Ramos (cell line): ENCODE data around the gene SURF4.
"Not testable (repeated sequence)": the region's sequence is repeated elsewhere in the genome, so short reads cannot be mapped to it uniquely, and the experiment has no call there.

Experiments
- in situ Hi-C: fragments of 300-500 bp; cut with MboI; formaldehyde crosslinking; loops from one replicate; pipeline ENCODE4 v1.14.3; 2022; ENCODE audit warnings: low sequenced_read_pairs; ENCODE audit not compliant: unreplicated experiment

SURF4 gene

DNA sequence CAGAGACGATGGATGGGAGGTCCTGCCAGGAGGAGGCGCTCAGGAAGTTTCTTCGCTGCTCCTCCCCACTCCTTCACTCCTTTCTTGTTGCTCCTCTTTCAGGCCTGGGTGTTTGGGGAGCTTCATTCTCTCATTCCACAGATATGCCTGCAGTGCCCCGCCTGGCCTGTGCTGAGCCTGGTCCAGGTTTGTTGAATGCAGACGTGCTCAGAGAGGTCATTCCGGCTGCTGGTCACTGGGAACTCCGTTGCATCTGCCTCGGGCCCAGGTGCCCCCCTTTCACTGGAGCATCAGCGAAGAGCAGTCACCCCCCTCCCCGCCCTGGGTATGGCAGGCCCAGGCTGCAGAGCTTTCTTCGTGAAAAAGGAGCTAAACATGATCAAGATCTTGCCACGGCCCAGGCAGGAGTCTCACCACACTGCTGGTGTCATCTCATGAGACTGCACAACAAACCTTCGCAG is 55.4 kb downstream of the SURF4 start:
- in situ Hi-C loops, result no loop called here

DNA sequence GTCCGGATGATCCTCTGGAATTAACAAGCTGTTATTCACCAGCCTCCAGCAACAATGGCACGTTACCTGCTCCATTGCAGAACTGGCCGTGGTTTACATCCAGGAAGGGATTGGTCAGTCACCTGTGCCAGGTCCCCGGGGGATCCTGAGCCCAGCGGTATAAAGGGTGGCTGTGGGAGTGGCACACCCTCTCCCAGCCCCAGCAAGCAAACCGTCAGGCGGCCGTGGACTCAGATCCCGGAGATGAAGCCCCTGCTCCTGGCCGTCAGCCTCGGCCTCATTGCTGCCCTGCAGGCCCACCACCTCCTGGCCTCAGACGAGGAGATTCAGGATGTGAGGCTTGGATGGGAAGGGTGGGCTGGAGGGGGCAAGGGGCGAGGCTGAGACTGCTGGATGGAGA is 58.3 kb downstream of the SURF4 start:
- in situ Hi-C loops, result not testable (repeated sequence)

DNA sequence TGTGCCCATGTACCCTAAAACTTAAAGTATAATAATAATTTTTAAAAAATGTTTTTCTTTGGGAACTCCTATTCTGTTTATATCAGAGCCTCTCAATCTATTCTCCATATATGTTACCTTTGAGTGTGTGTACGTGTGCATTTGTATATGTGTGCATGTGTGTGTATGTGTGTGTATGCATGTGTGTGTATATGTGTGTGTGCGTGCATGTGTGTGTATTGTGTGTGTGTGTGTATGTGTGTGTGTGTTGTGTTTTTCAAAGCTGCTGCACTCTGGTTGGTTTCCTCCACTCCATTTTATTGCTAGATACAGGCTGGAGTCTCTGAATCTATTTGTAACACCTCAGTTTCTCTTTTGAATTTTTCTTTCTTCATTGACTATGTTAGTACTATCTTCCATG is 59.9 kb downstream of the SURF4 start:
- in situ Hi-C loops, result no loop called here
